GM12874 (cell line): ENCODE data around the gene FXYD4.

Experiments
- CTCF ChIP-seq: IDR thresholded peaks from 2 replicates; pipeline ENCODE4 v1.5.1; 2011; ENCODE audit warnings: low read depth, mild to moderate bottlenecking, control low read depth, low read length, moderate library complexity; ENCODE audit not compliant: insufficient read depth

FXYD4 gene

GRCh38 chr10:43421201-43421507, 49.7 kb downstream of the FXYD4 start:
- TF ChIP-seq CTCF = no peak

DNA sequence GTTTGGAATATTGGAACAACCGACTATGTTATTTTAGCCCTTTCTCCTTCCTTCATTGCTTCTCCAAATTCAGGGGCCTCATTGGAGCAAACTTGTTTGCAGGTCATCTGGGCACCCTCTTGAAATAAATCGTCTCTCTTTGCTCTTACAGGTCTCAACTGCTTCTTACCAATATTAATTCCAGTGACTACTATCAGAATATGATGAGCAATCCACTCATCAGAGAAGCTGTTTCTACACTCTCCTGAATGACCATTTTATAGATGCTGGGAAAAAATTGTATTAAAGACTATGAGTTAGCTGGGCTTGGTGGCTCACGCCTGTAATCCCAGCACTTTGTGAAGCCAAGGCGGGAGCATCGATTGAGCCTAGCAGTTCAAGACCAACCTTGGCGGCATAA, 50.1 kb downstream of the FXYD4 start:
- no peak for TF ChIP-seq CTCF

GRCh38 chr10:43424416-43424815, 53.0 kb downstream of the FXYD4 start:
- no peak for TF ChIP-seq CTCF
